Thymus (tissue), 11 donors: ENCODE data around the gene IGSF3. TPM values are rescaled to one million over a fixed set of nuclear protein-coding genes. Genes with fewer than 3 reads are reported as not detected.
"Not testable (repeated sequence)": the region's sequence is repeated elsewhere in the genome, so short reads cannot be mapped to it uniquely, and the experiment has no call there.

Experiments used
- DNase-seq, 9 donors: peaks; one replicate each; pipeline ENCODE4 v3.0.0-alpha.2; 2013; ENCODE audit warnings: low spot score in 9 of 9, low read depth in 6 of 9, missing footprints in 1 of 9
- H3K27ac ChIP-seq, 2 donors: one replicate each; pipeline ENCODE4 v1.5.1; 2013; ENCODE audit warnings: control low read depth in 1 of 2, low read depth in 1 of 2, low read length in 1 of 2, mild to moderate bottlenecking in 1 of 2, moderate library complexity in 1 of 2
- H3K27me3 ChIP-seq, 2 donors: one replicate each; pipeline ENCODE4 v1.5.1; 2013; ENCODE audit warnings: low read length in 1 of 2; ENCODE audit not compliant: control insufficient read depth in 2 of 2, insufficient read depth in 1 of 2
- H3K36me3 ChIP-seq, 2 donors: one replicate each; pipeline ENCODE4 v1.5.1; 2013; ENCODE audit warnings: low read length in 1 of 2, mild to moderate bottlenecking in 1 of 2, moderate library complexity in 1 of 2; ENCODE audit not compliant: control insufficient read depth in 2 of 2, insufficient read depth in 2 of 2
- H3K4me1 ChIP-seq, 2 donors: one replicate each; pipeline ENCODE4 v1.5.1; 2013; ENCODE audit warnings: low read length in 2 of 2; ENCODE audit not compliant: control insufficient read depth in 2 of 2, insufficient read depth in 2 of 2
- H3K4me3 ChIP-seq, 2 donors: one replicate each; pipeline ENCODE4 v1.5.1; 2013; ENCODE audit warnings: low read length in 2 of 2, control low read depth in 1 of 2, mild to moderate bottlenecking in 1 of 2
- H3K9me3 ChIP-seq, 2 donors: one replicate each; pipeline ENCODE4 v1.5.1; 2013; ENCODE audit warnings: low read length in 1 of 2, mild to moderate bottlenecking in 1 of 2; ENCODE audit not compliant: control insufficient read depth in 2 of 2, insufficient read depth in 1 of 2
- WGBS: extraction: QIAGEN DNeasy Blood & Tissue Kit; methylation state at CpG from one replicate; pipeline ENCODE4 v1.1.7; 2013; 5-methylcytosine and 5-hydroxymethylcytosine counted together
- polyA plus RNA-seq: library from polyadenylated mRNA; stranded (reverse); fragments of 200-250 nt; gene quantifications from one replicate; pipeline ENCODE4 v1.2.3, GENCODE V29; 2013
- total RNA-seq: library from RNA; stranded (reverse); fragments of 120-200 nt; gene quantifications from one replicate; pipeline ENCODE4 v1.2.4, GENCODE V29; 2013
- donor health status: healthy.

Gene IGSF3
- total and polyA plus RNA-seq, 2 donors, result 6.4 to 12.5 TPM

DNA sequence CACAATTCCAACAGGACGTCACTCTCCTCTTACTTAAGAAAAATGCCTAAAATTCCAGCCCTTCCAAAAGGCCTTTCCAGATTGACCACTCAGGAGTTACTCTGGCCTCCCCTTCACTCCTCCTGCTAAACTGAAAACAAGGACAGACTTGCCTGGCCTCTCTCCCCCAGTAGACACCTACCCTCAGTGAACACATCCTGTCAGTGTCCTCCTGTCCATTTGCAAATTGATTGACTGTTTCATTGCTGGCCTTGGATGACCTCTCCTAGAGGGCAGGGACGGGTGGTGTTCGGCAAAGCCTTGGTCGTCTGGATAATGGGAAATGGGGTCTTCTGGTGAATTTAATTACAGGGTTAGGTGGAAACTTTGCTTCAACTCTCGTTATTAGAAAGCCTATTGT is 8.9 kb downstream of the IGSF3 start:
- H3K36me3 ChIP-seq, H3K4me3 ChIP-seq, H3K27ac ChIP-seq, H3K9me3 ChIP-seq, DNase-seq, H3K4me1 ChIP-seq: not testable (repeated sequence)
- WGBS, result 93% methylated on average over 5 of the region's 5 CpGs
- H3K27me3 ChIP-seq, result peaks cover 2 to 15% of the 10 kb centered on the region in 2 donors

DNA sequence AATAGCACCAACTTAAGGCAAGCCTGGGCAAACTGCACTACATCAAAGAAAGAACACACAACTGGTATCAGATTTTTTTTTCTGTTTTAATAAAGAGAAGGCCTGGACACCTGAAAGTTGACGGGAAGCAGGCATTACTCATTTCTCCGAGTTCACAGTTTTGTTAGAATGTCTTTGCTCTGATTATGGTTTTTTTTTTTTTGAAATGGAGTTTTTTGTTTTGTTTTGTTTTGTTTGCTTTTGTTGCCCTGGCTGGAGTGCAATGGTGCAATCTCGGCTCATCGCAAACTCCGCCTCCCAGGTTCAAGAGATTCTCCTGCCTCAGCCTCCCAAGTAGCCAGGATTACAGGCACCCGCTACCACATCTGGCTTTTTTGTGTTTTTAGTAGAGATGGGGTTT is 9.7 kb downstream of the IGSF3 start:
- WGBS, result 97% methylated on average over 6 of the region's 6 CpGs
- DNase-seq, H3K27me3 ChIP-seq: not testable (repeated sequence)

GRCh38 chr1:116654351-116654750 is 13.2 kb downstream of the IGSF3 start:
- peaks cover 2 to 4% of the 10 kb centered on the region in 2 donors for H3K27me3 ChIP-seq
- no peaks in the 10 kb centered on the region for H3K9me3 ChIP-seq
- no peak for DNase-seq
- H3K27ac ChIP-seq, result no peak overlapping the region
- H3K36me3 ChIP-seq, result no peaks in the 10 kb centered on the region
- no peaks in the 10 kb centered on the region for H3K4me1 ChIP-seq
- H3K4me3 ChIP-seq, result no peak overlapping the region
- 86% methylated on average over 4 of the region's 4 CpGs for WGBS

More for the DNA sequence above, 9.7 kb downstream of the IGSF3 start:
- H3K4me1 ChIP-seq, H3K27ac ChIP-seq, H3K36me3 ChIP-seq, H3K4me3 ChIP-seq, H3K9me3 ChIP-seq: not testable (repeated sequence)

DNA sequence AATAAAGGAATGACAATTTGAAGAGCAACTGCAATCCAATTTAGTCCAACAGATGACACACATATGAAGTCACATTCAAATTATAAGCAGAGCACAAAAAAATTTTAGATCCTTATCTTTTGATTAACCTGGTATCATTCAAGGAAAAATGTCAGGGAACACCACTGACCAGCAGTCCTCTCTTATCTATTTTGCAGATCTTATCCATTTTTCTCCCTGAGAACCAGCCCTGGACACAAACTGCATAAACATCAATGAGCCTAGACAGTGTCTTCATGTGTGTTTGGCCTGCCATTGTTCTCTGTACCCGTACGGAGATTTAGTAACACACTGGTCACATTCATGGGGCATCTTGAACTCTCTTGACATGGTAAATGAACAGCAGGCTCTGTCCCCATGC is 14.9 kb downstream of the IGSF3 start:
- 98% methylated on average over 2 of the region's 2 CpGs for WGBS
- not testable (repeated sequence) for H3K4me3 ChIP-seq, H3K27me3 ChIP-seq, H3K27ac ChIP-seq, H3K9me3 ChIP-seq, DNase-seq, H3K4me1 ChIP-seq, H3K36me3 ChIP-seq

GRCh38 chr1:116650781-116651180 is 16.8 kb downstream of the IGSF3 start:
- 98% methylated on average over 3 of the region's 3 CpGs for WGBS
- not testable (repeated sequence) for H3K36me3 ChIP-seq, H3K27me3 ChIP-seq, H3K27ac ChIP-seq, H3K4me1 ChIP-seq, DNase-seq, H3K4me3 ChIP-seq, H3K9me3 ChIP-seq

- H3K4me3 ChIP-seq, H3K36me3 ChIP-seq, H3K9me3 ChIP-seq, H3K4me1 ChIP-seq, H3K27ac ChIP-seq, DNase-seq, H3K27me3 ChIP-seq: not testable (repeated sequence)
- 94% methylated on average over 5 of the region's 5 CpGs for WGBS
These were observed 18.5 kb downstream of the IGSF3 start for GRCh38 chr1:116649041-116649440.

- not testable (repeated sequence) for H3K4me3 ChIP-seq, H3K27me3 ChIP-seq, H3K27ac ChIP-seq, H3K9me3 ChIP-seq, H3K4me1 ChIP-seq, DNase-seq, H3K36me3 ChIP-seq
- 92% methylated on average over 7 of the region's 7 CpGs for WGBS
These were observed 19.2 kb downstream of the IGSF3 start for GRCh38 chr1:116648325-116648724.

GRCh38 chr1:116647186-116647585 is 20.3 kb downstream of the IGSF3 start:
- 96% methylated on average over 8 of the region's 8 CpGs for WGBS
- DNase-seq, H3K27ac ChIP-seq, H3K4me1 ChIP-seq, H3K27me3 ChIP-seq, H3K4me3 ChIP-seq, H3K36me3 ChIP-seq, H3K9me3 ChIP-seq: not testable (repeated sequence)

DNA sequence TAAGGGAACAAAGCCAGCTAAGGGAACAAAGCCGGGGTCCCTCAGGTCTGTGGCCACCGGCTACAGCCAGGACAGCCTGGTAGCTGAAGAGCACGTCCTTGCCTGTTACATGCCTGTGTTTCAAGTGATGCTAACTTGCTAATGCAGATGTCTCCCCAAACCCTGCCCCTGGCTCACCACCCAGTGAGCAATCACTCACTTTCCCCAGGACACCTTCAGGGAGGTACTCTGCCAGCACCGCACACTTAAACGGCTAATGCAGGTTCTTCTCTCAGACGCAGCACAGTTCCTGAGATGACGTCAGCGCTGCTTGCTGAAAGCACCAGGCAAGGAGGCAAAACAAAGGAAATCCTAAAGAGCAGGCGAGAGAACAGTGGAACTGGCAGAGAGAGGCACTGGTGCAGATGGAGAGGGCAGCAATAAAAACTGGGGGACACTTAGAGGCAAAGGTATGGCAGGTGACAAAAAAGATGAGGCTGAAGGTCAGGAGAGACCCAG is 20.8 kb downstream of the IGSF3 start:
- peak overlapping the region in 1 of 2 donors; percentile 42 for H3K27ac ChIP-seq

More for the DNA sequence above, 20.8 kb downstream of the IGSF3 start:
- H3K9me3 ChIP-seq, H3K36me3 ChIP-seq, H3K4me1 ChIP-seq, H3K4me3 ChIP-seq, H3K27me3 ChIP-seq: not testable (repeated sequence)
- WGBS, result 53% methylated on average over 9 of the region's 9 CpGs
- peak in 1 of 9 donors; percentile 38 for DNase-seq
